ENCODE data around the gene COLEC12.

COLEC12 gene

GRCh38 chr18:500632-501405 lies at the start of gene COLEC12:
TSS of gene COLEC12 (minus strand) at chr18:500701. CDS start at chr18:500514, 187 bp downstream.
- DNase-seq, result peak in 2 of 10 donors; percentile 46 to 80
- intact Hi-C loops (cut with DNase I), result no loop called here

GRCh38 chr18:549967-550366 lies 49.5 kb upstream of the COLEC12 start:
- DNase-seq, result no peak
- intact Hi-C loops (cut with DNase I), result no loop called here

GRCh38 chr18:543447-544078 lies 43.1 kb upstream of the COLEC12 start:
- intact Hi-C loops (cut with DNase I), result no loop called here
- DNase-seq, result no peak

- intact Hi-C loops (cut with DNase I), result no loop called here
- DNase-seq, result no peak
Observed at GRCh38 chr18:533995-534601, 33.6 kb upstream of the COLEC12 start.

GRCh38 chr18:532632-533031 lies 32.1 kb upstream of the COLEC12 start:
- intact Hi-C loops (cut with DNase I), result no loop called here
- no peak for DNase-seq

- DNase-seq, result no peak
- intact Hi-C loops (cut with DNase I), result no loop called here
Observed at GRCh38 chr18:532018-532417, 31.5 kb upstream of the COLEC12 start.

- DNase-seq, result no peak
- intact Hi-C loops (cut with DNase I), result no loop called here
Observed at GRCh38 chr18:527146-527545, 26.6 kb upstream of the COLEC12 start.

- DNase-seq, result no peak
- intact Hi-C loops (cut with DNase I), result no loop called here
Observed at GRCh38 chr18:526681-527080, 26.2 kb upstream of the COLEC12 start.

- intact Hi-C loops (cut with DNase I), result no loop called here
- no peak for DNase-seq
Observed at GRCh38 chr18:525036-525797, 24.7 kb upstream of the COLEC12 start.

- intact Hi-C loops (cut with DNase I), result no loop called here
- no peak for DNase-seq
Observed at GRCh38 chr18:524466-524865, 24.0 kb upstream of the COLEC12 start.

- intact Hi-C loops (cut with DNase I), result no loop called here
- no peak for DNase-seq
Observed at GRCh38 chr18:523561-523960, 23.1 kb upstream of the COLEC12 start.

- intact Hi-C loops (cut with DNase I), result no loop called here
- peak in 5 of 10 donors; percentile 11 to 82 (median 36) for DNase-seq
Observed at GRCh38 chr18:519019-519879, 18.7 kb upstream of the COLEC12 start.

- DNase-seq, result no peak
- intact Hi-C loops (cut with DNase I), result no loop called here
Observed at GRCh38 chr18:518081-518480, 17.6 kb upstream of the COLEC12 start.

GRCh38 chr18:515838-516237 lies 15.3 kb upstream of the COLEC12 start:
- no peak for DNase-seq
- intact Hi-C loops (cut with DNase I), result no loop called here

GRCh38 chr18:515156-515815 lies 14.8 kb upstream of the COLEC12 start:
- no peak for DNase-seq
- intact Hi-C loops (cut with DNase I), result no loop called here

- intact Hi-C loops (cut with DNase I), result no loop called here
- no peak for DNase-seq
Observed at GRCh38 chr18:513826-514530, 13.5 kb upstream of the COLEC12 start.

GRCh38 chr18:512957-513356 lies 12.5 kb upstream of the COLEC12 start:
- DNase-seq, result no peak
- intact Hi-C loops (cut with DNase I), result no loop called here

- DNase-seq, result no peak
- intact Hi-C loops (cut with DNase I), result no loop called here
Observed at GRCh38 chr18:508835-509234, 8.3 kb upstream of the COLEC12 start.

- no peak for DNase-seq
- intact Hi-C loops (cut with DNase I), result no loop called here
Observed at GRCh38 chr18:507636-508035, 7.1 kb upstream of the COLEC12 start.
